ENCODE results near the gene HMGXB3.

HMGXB3 gene

DNA sequence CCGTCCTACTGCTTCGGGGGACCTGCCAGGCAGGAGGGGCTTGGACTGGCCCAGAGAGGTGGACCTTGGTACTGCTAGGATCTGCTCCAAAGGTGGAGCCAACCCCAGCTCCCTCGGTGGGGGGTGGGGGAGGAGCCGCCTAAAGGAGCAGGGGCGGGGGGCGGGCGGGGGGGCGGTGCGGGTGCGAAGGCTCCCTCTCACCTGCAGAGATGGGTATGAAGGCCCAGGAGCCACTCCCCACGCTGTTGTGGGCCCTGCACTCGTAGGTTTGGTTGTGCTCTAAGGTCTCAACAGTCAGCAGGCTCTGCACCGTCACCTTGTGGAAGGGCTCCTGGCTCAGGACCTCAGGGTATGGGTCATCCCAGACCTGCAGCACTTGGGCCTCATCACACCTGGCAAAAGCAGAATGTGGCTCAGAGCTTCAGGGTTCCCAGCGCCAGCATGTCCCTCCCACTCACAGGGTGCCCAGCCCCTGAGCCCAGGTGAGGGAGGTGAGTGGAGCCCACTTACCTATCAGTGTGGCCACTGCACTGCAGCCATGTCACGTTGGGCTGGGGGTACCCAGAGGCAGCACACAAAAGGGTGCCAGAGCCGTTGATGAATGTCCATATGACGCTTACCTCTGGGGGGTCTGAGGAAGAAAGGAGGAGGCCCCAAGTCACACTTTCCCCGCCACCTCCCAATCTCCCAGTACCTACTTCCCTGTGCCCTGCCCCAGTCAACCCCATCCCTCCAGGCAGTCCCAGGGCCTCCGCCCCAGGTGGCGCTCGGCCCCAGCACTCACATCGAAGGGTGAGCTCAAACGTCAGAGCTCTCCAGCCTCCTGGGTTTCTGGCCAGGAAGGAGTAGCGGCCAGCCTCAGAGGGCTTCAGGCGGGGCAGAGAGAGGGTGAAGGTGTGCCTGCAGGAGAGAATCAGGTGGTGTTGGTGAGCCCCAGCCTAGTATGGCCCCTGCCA, 69.4 kb downstream of the HMGXB3 start:
- no peak for DNase-seq (ENCODE audit: low read depth in 1 of 2, low spot score in 1 of 2)
- Histone ChIP-seq H3K27me3 (ENCODE audit: insufficient read depth, poor library complexity, severe bottlenecking) (no peaks in the 10 kb centered on the region), H3K4me3 (replicated peaks; ENCODE audit: insufficient read depth, low read length) (no peak overlapping the region), H3K27ac (replicated peaks) (no peak overlapping the region)
- TF ChIP-seq CTCF (IDR thresholded peaks at IDR 0.05; ENCODE audit: insufficient read depth, low read length) (no peak), POLR2AphosphoS5 (IDR thresholded peaks at IDR 0.05; ENCODE audit: low read depth) (no peak), REST (IDR thresholded peaks at IDR 0.05; ENCODE audit: insufficient replicate concordance, low read depth) (no peak), GABPA (IDR thresholded peaks at IDR 0.05; ENCODE audit: low read depth) (no peak), SPI1 (IDR thresholded peaks at IDR 0.05; ENCODE audit: borderline replicate concordance, low read depth) (no peak)

DNA sequence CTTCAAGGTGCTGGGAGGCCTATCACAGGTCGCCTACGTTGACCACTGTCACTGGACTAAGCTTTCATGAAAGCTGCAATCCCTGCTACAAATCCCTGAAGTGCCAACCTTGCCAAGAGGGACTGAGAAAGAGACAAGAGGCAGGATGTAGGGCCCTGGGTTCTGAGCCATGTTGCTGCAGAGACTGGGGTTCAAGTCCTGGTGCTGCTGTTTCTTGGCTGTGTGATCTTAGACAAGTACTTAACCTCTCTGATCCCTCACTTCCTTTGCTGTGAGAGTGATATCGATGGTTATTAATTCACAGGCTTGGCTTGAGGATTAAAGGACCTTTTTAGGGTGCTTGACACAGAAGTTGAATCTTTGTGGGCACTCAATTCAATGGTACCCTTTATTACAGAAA, 70.3 kb downstream of the HMGXB3 start:
- Histone ChIP-seq H3K4me3 (replicated peaks; ENCODE audit: insufficient read depth, low read length) (no peak overlapping the region), H3K27me3 (ENCODE audit: insufficient read depth, poor library complexity, severe bottlenecking) (no peaks in the 10 kb centered on the region), H3K27ac (replicated peaks) (no peak overlapping the region)
- no peak for DNase-seq (ENCODE audit: low read depth in 1 of 2, low spot score in 1 of 2)
- TF ChIP-seq GABPA (IDR thresholded peaks at IDR 0.05; ENCODE audit: low read depth) (no peak), CTCF (IDR thresholded peaks at IDR 0.05; ENCODE audit: insufficient read depth, low read length) (no peak), SPI1 (IDR thresholded peaks at IDR 0.05; ENCODE audit: borderline replicate concordance, low read depth) (no peak), POLR2AphosphoS5 (IDR thresholded peaks at IDR 0.05; ENCODE audit: low read depth) (no peak), REST (IDR thresholded peaks at IDR 0.05; ENCODE audit: insufficient replicate concordance, low read depth) (no peak)

DNA sequence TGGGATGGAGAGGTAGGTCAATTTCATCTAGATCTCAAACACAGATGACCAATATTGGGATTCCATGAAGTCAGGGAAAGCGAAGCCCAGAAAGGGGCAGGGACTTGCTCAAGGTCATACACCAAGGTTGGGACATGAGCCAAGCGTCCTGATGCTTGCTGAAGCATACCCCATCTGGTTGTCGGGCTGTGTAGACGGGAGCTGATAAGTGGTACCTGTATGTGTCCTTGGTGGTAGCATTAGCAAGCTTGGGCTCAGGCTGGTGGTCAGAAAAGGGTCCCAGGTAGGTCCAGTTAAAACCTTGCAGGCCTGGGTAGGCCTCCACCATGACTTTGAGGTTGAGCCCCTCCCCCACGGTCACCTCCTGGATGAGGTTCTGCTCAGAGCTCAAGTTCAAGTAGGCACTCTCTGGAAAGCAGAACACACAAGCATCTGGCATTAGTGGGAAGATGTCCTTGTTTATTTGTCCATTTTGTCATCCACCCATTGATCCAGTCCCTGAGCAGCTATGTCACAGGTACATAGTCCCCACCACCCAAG, 72.6 kb downstream of the HMGXB3 start:
- TF ChIP-seq CTCF (IDR thresholded peaks at IDR 0.05; ENCODE audit: insufficient read depth, low read length) (no peak), REST (IDR thresholded peaks at IDR 0.05; ENCODE audit: insufficient replicate concordance, low read depth) (no peak), SPI1 (IDR thresholded peaks at IDR 0.05; ENCODE audit: borderline replicate concordance, low read depth) (no peak), POLR2AphosphoS5 (IDR thresholded peaks at IDR 0.05; ENCODE audit: low read depth) (no peak), GABPA (IDR thresholded peaks at IDR 0.05; ENCODE audit: low read depth) (no peak)
- Histone ChIP-seq H3K27ac (replicated peaks) (no peak overlapping the region), H3K27me3 (ENCODE audit: insufficient read depth, poor library complexity, severe bottlenecking) (no peaks in the 10 kb centered on the region), H3K4me3 (replicated peaks; ENCODE audit: insufficient read depth, low read length) (no peak overlapping the region)
- DNase-seq (ENCODE audit: low read depth in 1 of 2, low spot score in 1 of 2), result no peak

Data from HL-60 (cell line).